ENCODE measurements around the gene PACRG. TPM values are rescaled to one million over a fixed set of nuclear protein-coding genes. Genes with fewer than 3 reads are reported as not detected.

PACRG gene
- total and polyA plus RNA-seq, 2 of the 4 experiments (the other 2 are of a cell fraction) = not detected

DNA sequence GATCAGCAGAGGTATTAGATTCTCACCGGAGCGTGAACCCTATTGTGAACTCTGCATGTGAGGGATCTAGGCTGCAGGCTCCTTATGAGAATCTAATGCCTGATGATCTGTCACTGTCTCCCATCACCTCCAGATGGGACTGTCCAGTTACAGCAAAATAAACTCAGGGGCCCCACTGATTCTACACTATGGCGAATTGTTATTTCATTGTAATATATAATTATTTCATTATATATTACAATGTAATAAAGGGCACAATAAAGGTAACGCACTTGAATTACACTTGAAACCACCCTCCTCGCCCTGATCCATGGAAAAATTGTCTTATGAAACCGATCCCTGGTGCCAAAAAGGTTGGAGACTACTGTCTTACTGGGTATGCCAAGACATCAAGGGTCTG, 18.8 kb upstream of the PACRG start:
- Histone ChIP-seq H3K4ac (ENCODE audit: low read depth, low read length) (no peak overlapping the region), H3K14ac (replicated peaks; ENCODE audit: low read depth, low read length) (no peak overlapping the region), H3K79me1 (ENCODE audit: low read depth in 1 of 2, low read length in 2 of 2) (no peaks in the 10 kb centered on the region), H2BK5ac (ENCODE audit: low read depth, low read length, poor library complexity, severe bottlenecking) (no peak overlapping the region), H4K8ac (ENCODE audit: low read depth in 2 of 2, low read length in 2 of 2) (no peak overlapping the region), H2BK20ac (ENCODE audit: low read depth, low read length) (no peak overlapping the region), H3K9me3 (ENCODE audit: control insufficient read depth, insufficient read depth, low read length) (peaks cover 3% of the 10 kb centered on the region), H4K91ac (ENCODE audit: insufficient read depth, low read depth, low read length) (no peak overlapping the region), H2BK15ac (ENCODE audit: low read depth, low read length) (no peak overlapping the region), H3K27me3 (ENCODE audit: control insufficient read depth, insufficient read depth, low read length) (no peaks in the 10 kb centered on the region), H4K5ac (ENCODE audit: low read depth, low read length) (no peak overlapping the region), H3K4me1 (ENCODE audit: control insufficient read depth, insufficient read depth, low read length) (no peaks in the 10 kb centered on the region), H3K4me2 (ENCODE audit: low read depth, low read length) (no peak overlapping the region), H3K18ac (ENCODE audit: low read depth, low read length) (no peak overlapping the region), H3K9ac (ENCODE audit: low read depth, low read length) (no peak overlapping the region), H3K27ac (ENCODE audit: insufficient read depth, low read length) (no peak overlapping the region), H4K20me1 (ENCODE audit: insufficient read depth, low read length) (no peaks in the 10 kb centered on the region), H2BK120ac (ENCODE audit: low read depth, low read length) (no peak overlapping the region), H2AK9ac (replicated peaks; ENCODE audit: low read depth, low read length, poor library complexity) (no peak overlapping the region), H3K4me3 (ENCODE audit: insufficient read depth, low read depth, low read length) (no peak overlapping the region), H3K56ac (ENCODE audit: extremely low read depth, insufficient read depth, low read length) (no peak overlapping the region), H3K9me1 (ENCODE audit: insufficient read depth, low read length) (no peaks in the 10 kb centered on the region), H3K36me3 (ENCODE audit: control insufficient read depth, insufficient read depth, low read length) (no peaks in the 10 kb centered on the region), H3K23ac (ENCODE audit: low read depth, low read length) (no peak overlapping the region), H2AK5ac (ENCODE audit: low read depth, low read length) (no peak overlapping the region), H2AFZ (replicated peaks; ENCODE audit: low read length, poor library complexity) (no peak overlapping the region)
- ChIA-PET CTCF (no interaction called here), POLR2A (ENCODE audit: unreplicated experiment) (no interaction called here)
- WGBS, 2 experiments (ENCODE audit: extremely low coverage in 2 of 2, insufficient read length in 1 of 2) = no CpG with 5 or more reads among the region's 6 CpGs
- TF ChIP-seq MXI1 (IDR thresholded peaks at IDR 0.05; ENCODE audit: borderline replicate concordance, low read depth, low read length) (no peak), BHLHE40 (IDR thresholded peaks at IDR 0.05; ENCODE audit: low read depth, low read length) (no peak), CEBPB (IDR thresholded peaks at IDR 0.05; ENCODE audit: low read depth, low read length) (no peak)
- intact Hi-C loops (cut with micrococcal nuclease) (no loop called here), in situ Hi-C loops (cut with MboI; ENCODE audit: low sequenced_read_pairs) (no loop called here), dilution Hi-C loops (cut with HindIII; ENCODE audit: low sequenced_read_pairs, unreplicated experiment) (no loop called here)
- ATAC-seq (ENCODE audit: low read depth) = no peak
- no TSS peak for BruUV-seq (replicated peaks)
- no peak for DNase-seq
